ENCODE results near the gene XCR1. TPM values are rescaled to one million over a fixed set of nuclear protein-coding genes. Genes with fewer than 3 reads are reported as not detected.

The XCR1 gene
- total RNA-seq, 4 donors from 2014 or later = under 0.01 to 0.07 (median 0.04) TPM; not detected in 1

- TF ChIP-seq CTCF (IDR thresholded peaks at IDR 0.05) = no peak
- TF ChIP-seq EP300 (IDR thresholded peaks at IDR 0.05) = no peak
- TF ChIP-seq POLR2AphosphoS5 (IDR thresholded peaks at IDR 0.05) = no peak
- TF ChIP-seq POLR2A (IDR thresholded peaks at IDR 0.05) = no peak
- Histone ChIP-seq H3K27ac (peak overlapping the region; percentile 14 to 98 (median 64)), H3K27me3 (no peaks in the 10 kb centered on the region), H3K36me3 (no peaks in the 10 kb centered on the region), H3K9me3 (no peaks in the 10 kb centered on the region), H3K4me1 (peaks cover 16 to 80% (median 53%) of the 10 kb centered on the region in 3 donors), H3K4me3 (no peak overlapping the region)
- 0 to 46% methylated on average over 1 to 2 of the region's 2 CpGs for WGBS, 2 donors (ENCODE audit: low coverage in 1 of 2)
- no peak for ATAC-seq
These were observed 34.5 kb downstream of the XCR1 start for GRCh38 chr3:45992821-45993221.

- WGBS, 2 donors (ENCODE audit: low coverage in 1 of 2) = 22 to 63% methylated on average over 1 to 2 of the region's 2 CpGs
- TF ChIP-seq POLR2AphosphoS5 (IDR thresholded peaks at IDR 0.05) (peak; percentile 83), POLR2A (IDR thresholded peaks at IDR 0.05) (no peak)
- no peaks in the 10 kb centered on the region for H3K36me3 ChIP-seq
- no peaks in the 10 kb centered on the region for H3K27me3 ChIP-seq
- no peak for ATAC-seq
- H3K4me3 ChIP-seq = no peak overlapping the region
- H3K27ac ChIP-seq = peak overlapping the region; percentile 34 to 98 (median 73)
- H3K9me3 ChIP-seq = no peaks in the 10 kb centered on the region
- peaks cover 21 to 86% (median 57%) of the 10 kb centered on the region in 3 donors for H3K4me1 ChIP-seq
These were observed 35.1 kb downstream of the XCR1 start for GRCh38 chr3:45992133-45992729.

- ATAC-seq = no peak
- peaks cover 28 to 93% (median 66%) of the 10 kb centered on the region in 3 donors for H3K4me1 ChIP-seq
- TF ChIP-seq CTCF (IDR thresholded peaks at IDR 0.05) (no peak), EP300 (IDR thresholded peaks at IDR 0.05) (no peak), POLR2AphosphoS5 (IDR thresholded peaks at IDR 0.05) (no peak), POLR2A (IDR thresholded peaks at IDR 0.05) (no peak)
These were observed 35.9 kb downstream of the XCR1 start for GRCh38 chr3:45991341-45991740.

GRCh38 chr3:45990181-45990580 is 37.1 kb downstream of the XCR1 start:
- WGBS, 2 donors (ENCODE audit: low coverage in 1 of 2) = 0 to 88% methylated on average over 1 to 3 of the region's 3 CpGs
- no peak overlapping the region for H3K4me3 ChIP-seq
- H3K9me3 ChIP-seq = no peaks in the 10 kb centered on the region
- TF ChIP-seq POLR2AphosphoS5 (IDR thresholded peaks at IDR 0.05) = no peak
- TF ChIP-seq POLR2A (IDR thresholded peaks at IDR 0.05) = no peak
- no peak for TF ChIP-seq EP300 (IDR thresholded peaks at IDR 0.05)
- no peak for TF ChIP-seq CTCF (IDR thresholded peaks at IDR 0.05)
- H3K36me3 ChIP-seq = no peaks in the 10 kb centered on the region
- no peaks in the 10 kb centered on the region for H3K27me3 ChIP-seq
- peaks cover 28 to 99% (median 78%) of the 10 kb centered on the region in 3 donors for H3K4me1 ChIP-seq
- H3K27ac ChIP-seq = peak overlapping the region in 3 of 4 donors; percentile 82 to 86 (median 83)
- ATAC-seq = no peak

More at GRCh38 chr3:45991341-45991740, 35.9 kb downstream of the XCR1 start:
- H3K27me3 ChIP-seq = no peaks in the 10 kb centered on the region
- 59 to 100% methylated on average over 2 to 5 of the region's 6 CpGs for WGBS, 2 donors (ENCODE audit: low coverage in 1 of 2)
- no peak overlapping the region for H3K4me3 ChIP-seq
- H3K27ac ChIP-seq = peak overlapping the region in 3 of 4 donors; percentile 72 to 98 (median 74)
- no peaks in the 10 kb centered on the region for H3K9me3 ChIP-seq
- H3K36me3 ChIP-seq = no peaks in the 10 kb centered on the region

GRCh38 chr3:45988804-45989203 is 38.5 kb downstream of the XCR1 start:
- H3K27me3 ChIP-seq = no peaks in the 10 kb centered on the region
- H3K27ac ChIP-seq = peak overlapping the region; percentile 68 to 86 (median 82)
- H3K9me3 ChIP-seq = no peaks in the 10 kb centered on the region
- no peak for ATAC-seq
- WGBS, 2 donors (ENCODE audit: low coverage in 1 of 2) = 11 to 14% methylated on average over 1 to 2 of the region's 2 CpGs
- peaks cover 28 to 99% (median 74%) of the 10 kb centered on the region in 3 donors for H3K4me1 ChIP-seq
- H3K4me3 ChIP-seq = no peak overlapping the region
- peaks cover 0 to 8% of the 10 kb centered on the region in 2 donors for H3K36me3 ChIP-seq
- TF ChIP-seq POLR2AphosphoS5 (IDR thresholded peaks at IDR 0.05) (peak; percentile 39), CTCF (IDR thresholded peaks at IDR 0.05) (no peak)
